NOMO-1 treated with DMSO at 0.1 percent for 48 hours (cell line): ENCODE data around the gene PLEKHA7.

Source experiments
- DNase-seq: peaks from one replicate; lab custom pipeline; 2025; ENCODE audit not compliant: unreplicated experiment; lab: John Stamatoyannopoulos, UW

PLEKHA7 gene

GRCh38 chr11:16744128-16744725 lies 270.0 kb downstream of the PLEKHA7 start:
- no peak for DNase-seq

DNA sequence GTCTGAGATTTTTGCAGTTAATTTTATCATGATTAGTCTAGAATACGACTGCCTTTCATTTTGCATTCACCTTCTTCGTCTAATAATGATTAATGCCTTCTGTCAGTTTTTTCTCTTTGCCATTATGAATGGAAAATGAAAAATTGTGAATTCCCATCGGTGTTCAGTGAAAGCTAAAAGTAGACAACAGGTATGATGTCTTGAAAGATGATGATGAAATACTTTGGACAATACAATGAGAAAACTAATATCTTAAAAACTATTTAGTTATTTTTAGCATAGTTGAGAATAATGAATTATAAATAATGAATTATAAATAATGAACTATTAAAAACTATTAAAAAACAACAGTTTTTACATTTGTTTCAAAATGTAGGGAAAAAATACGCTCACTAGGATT lies 270.7 kb downstream of the PLEKHA7 start:
- DNase-seq = no peak

- DNase-seq = no peak
These were observed 272.7 kb downstream of the PLEKHA7 start for GRCh38 chr11:16741473-16741872.

DNA sequence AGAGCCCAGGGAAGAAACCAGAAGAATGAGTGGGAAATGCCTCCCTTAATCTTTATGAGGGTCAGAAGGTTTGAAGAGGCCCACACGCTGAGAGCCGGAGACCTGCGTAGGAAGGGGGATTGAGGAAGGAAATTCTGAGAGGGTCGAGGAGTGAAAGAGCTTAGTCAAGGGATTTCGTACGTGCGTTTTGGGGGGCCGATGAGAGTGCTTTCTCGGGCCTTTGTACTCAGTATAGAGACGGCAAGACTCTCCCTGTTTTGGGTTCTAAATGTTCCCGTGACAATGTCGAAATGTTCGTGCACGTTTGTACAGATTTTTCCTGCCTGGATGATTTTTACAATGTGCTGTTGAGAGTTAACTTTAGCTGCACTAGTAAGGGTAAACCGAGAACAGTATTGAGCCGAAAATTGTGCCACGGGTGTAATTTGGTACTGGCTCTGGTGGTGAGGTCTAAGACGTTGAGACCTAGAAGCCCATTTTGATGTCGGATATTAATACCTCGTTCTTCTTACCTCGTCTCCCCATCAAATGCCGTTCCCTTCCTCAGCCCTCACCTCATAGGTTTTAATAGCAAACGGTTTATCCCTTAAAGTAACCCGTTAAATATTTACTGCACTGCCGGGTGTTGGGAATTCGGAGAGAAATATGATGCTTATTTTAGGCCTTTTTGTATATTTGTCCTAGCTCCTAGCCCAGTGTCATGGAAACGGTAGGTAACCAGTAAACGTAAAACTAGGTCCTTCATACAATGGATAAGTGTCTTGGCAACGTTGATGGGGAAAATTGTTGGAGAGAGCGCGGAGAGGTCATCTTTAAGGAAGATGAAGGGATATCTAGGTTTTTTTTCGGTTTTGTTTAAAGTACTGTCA lies 275.0 kb downstream of the PLEKHA7 start:
- no peak for DNase-seq

DNA sequence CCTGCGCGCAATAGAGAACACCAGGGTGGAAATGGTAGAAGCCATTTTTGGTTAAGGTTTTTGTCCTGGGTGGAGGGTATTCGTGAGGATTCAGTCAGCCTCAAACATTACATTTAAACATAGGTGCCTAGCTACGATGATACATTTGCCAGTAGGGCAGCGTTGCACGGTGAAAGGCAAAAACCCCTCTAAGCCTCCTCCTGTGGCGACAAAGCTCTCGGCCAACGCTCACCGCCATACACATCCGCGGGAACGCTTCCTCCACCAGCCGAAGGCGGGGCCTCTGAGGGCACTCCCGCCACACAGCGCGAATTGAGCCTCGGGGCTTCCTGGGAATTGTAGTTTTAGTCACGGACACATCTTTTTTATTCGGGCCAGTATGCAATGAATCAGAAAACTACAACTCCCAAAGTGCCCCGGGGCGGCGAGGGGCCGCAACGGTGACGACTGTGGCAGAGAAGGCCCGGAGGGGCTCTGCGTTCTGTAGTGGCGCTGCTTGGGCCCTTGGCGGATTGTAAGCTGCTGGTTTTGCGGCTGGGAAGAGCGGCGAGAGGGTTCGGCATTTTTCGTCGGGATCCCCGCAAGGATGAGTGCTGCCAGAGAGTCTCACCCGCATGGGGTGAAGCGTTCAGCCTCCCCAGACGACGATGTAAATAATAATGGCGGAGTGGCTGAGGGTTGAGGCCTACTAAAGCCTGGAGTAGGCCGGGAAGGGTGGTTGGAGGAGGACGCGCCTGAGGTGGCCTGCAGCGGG lies 275.8 kb downstream of the PLEKHA7 start, which contains the start of gene C11orf58:
C11orf58 (plus strand) TSS at position 455 of the 754 bp plus-strand sequence; CDS start at position 587, 132 bp downstream.
- DNase-seq = peak; percentile 97

DNA sequence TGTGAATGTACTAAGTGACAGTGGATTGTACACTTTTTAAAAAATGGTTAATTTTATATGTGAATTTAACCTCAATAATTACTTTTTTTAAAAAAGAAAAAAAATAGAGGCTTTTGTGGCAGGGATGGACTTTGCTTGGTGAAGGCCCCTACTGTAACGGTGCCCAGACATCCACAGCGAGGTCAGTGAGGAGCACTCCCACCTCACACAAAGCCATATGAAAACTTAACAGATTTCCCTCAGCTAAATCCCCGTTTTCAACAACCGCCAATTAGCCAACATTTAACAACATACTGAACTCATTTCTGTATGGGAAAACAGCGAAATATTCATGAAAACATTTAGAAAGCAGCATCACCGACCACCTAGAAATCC lies 276.4 kb downstream of the PLEKHA7 start:
- no peak for DNase-seq
